Chondrocyte (in vitro differentiated cells): Measurements from ENCODE around the gene SCAMP2. TPM values are rescaled to one million over a fixed set of nuclear protein-coding genes. Genes with fewer than 3 reads are reported as not detected.

Experiments
- DNase-seq: peaks from one replicate; pipeline ENCODE4 v3.0.0; 2021; ENCODE audit warnings: mixed read lengths, low spot score
- H3K27ac Mint-ChIP-seq: one replicate; pipeline ENCODE4 v1.8.0; 2021; ENCODE audit warnings: mild to moderate bottlenecking, moderate library complexity, mixed read lengths; ENCODE audit not compliant: unreplicated experiment
- H3K27me3 Mint-ChIP-seq: 2 replicates; pipeline ENCODE4 v1.8.0; 2021; ENCODE audit warnings: low read depth, mixed read lengths
- H3K36me3 Mint-ChIP-seq: 2 replicates; pipeline ENCODE4 v1.8.0; 2021; ENCODE audit warnings: low read depth, mixed read lengths
- H3K4me1 Mint-ChIP-seq: 2 replicates; pipeline ENCODE4 v1.8.0; 2021; ENCODE audit warnings: low read depth, mild to moderate bottlenecking, mixed read lengths
- H3K4me3 Mint-ChIP-seq: one replicate; pipeline ENCODE4 v1.8.0; 2021; ENCODE audit warnings: mild to moderate bottlenecking, moderate library complexity, mixed read lengths; ENCODE audit not compliant: unreplicated experiment
- H3K9me3 Mint-ChIP-seq: 2 replicates; pipeline ENCODE4 v1.8.0; 2021; ENCODE audit warnings: low read depth, mixed read lengths
- CTCF ChIP-seq: fragments of 200-600 bp; sonication (generic); IDR thresholded peaks from 2 replicates; pipeline ENCODE4 v1.5.0; 2021; ENCODE audit warnings: antibody characterized with exemption, mild to moderate bottlenecking, moderate library complexity
- total RNA-seq: library from RNA; stranded (reverse); gene quantifications from 3 replicates; pipeline ENCODE4 v1.2.1, GENCODE V29; 2021

Gene SCAMP2
- total RNA-seq, 1 donor from 2014 or later: 67.9 TPM

GRCh38 chr15:74845208-74845568 is 28.0 kb downstream of the SCAMP2 start:
- TF ChIP-seq CTCF: no peak
- DNase-seq: no peak
- no peaks in the 10 kb centered on the region for H3K9me3 Mint-ChIP-seq
- H3K27me3 Mint-ChIP-seq: no peaks in the 10 kb centered on the region
- peaks cover 22% of the 10 kb centered on the region for H3K4me1 Mint-ChIP-seq
- H3K27ac Mint-ChIP-seq: no peak overlapping the region
- peaks cover 21% of the 10 kb centered on the region for H3K36me3 Mint-ChIP-seq
- no peak overlapping the region for H3K4me3 Mint-ChIP-seq

GRCh38 chr15:74844319-74845207 is 28.6 kb downstream of the SCAMP2 start:
- Mint-ChIP-seq H3K27ac (no peak overlapping the region), H3K27me3 (no peaks in the 10 kb centered on the region), H3K4me1 (peaks cover 22% of the 10 kb centered on the region), H3K9me3 (no peaks in the 10 kb centered on the region), H3K36me3 (peaks cover 18% of the 10 kb centered on the region), H3K4me3 (no peak overlapping the region)
- DNase-seq: no peak
- TF ChIP-seq CTCF: no peak

GRCh38 chr15:74843891-74844299 is 29.3 kb downstream of the SCAMP2 start:
- no peaks in the 10 kb centered on the region for H3K27me3 Mint-ChIP-seq
- TF ChIP-seq CTCF: no peak
- H3K9me3 Mint-ChIP-seq: no peaks in the 10 kb centered on the region
- H3K36me3 Mint-ChIP-seq: peaks cover 15% of the 10 kb centered on the region
- no peak for DNase-seq
- peaks cover 22% of the 10 kb centered on the region for H3K4me1 Mint-ChIP-seq
- peak overlapping the region; percentile 72 for H3K4me3 Mint-ChIP-seq
- no peak overlapping the region for H3K27ac Mint-ChIP-seq

- no peak for DNase-seq
- Mint-ChIP-seq H3K9me3 (no peaks in the 10 kb centered on the region), H3K4me1 (peaks cover 22% of the 10 kb centered on the region), H3K27me3 (no peaks in the 10 kb centered on the region), H3K27ac (peak overlapping the region; percentile 96), H3K4me3 (peak overlapping the region; percentile 72), H3K36me3 (peaks cover 15% of the 10 kb centered on the region)
- no peak for TF ChIP-seq CTCF
Measured at GRCh38 chr15:74843445-74843828, 29.7 kb downstream of the SCAMP2 start.

GRCh38 chr15:74842581-74843444 is 30.4 kb downstream of the SCAMP2 start, which contains the start of gene ULK3:
Gene ULK3 (minus strand): TSS chr15:74843156. CDS start chr15:74843105, 51 bp downstream.
- TF ChIP-seq CTCF: peak; percentile 81
- Mint-ChIP-seq H3K27me3 (no peaks in the 10 kb centered on the region), H3K9me3 (no peaks in the 10 kb centered on the region), H3K4me3 (peak within 1 kb of the TSS; percentile 90), H3K27ac (peak within 1 kb of the TSS; percentile 96), H3K36me3 (peaks cover 13% of the 10 kb centered on the region), H3K4me1 (peaks cover 22% of the 10 kb centered on the region)
- DNase-seq: no peak
